ENCODE results near the gene KIAA0825.
"Not testable (repeated sequence)": the region's sequence is repeated elsewhere in the genome, so short reads cannot be mapped to it uniquely, and the experiment has no call there.

DNA sequence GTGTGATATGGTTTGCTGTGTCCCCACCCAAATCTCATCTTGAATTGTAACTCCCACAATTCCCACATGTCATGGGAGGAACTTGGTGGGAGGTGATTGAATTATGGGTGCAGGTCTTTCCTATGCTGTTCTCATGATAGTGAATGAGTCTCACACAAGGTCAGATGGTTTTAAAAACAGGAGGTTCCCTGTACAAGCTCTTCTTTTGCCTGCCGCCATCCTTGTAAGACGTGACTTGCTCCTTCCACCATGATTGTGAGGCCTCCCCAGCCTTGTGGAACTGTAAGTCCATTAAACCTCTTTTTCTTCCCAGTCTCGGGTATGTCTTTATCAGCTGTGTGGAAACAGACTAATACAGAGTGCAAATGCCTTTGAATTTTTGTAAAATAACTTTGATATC, 447.3 kb downstream of the KIAA0825 start:
- not testable (repeated sequence) for TF ChIP-seq POLR2AphosphoS5 (IDR thresholded peaks at IDR 0.05; ENCODE audit: low read depth, low read length); KDM4A (IDR thresholded peaks at IDR 0.05; ENCODE audit: low read depth, low read length, severe bottlenecking); EZH2 (IDR thresholded peaks at IDR 0.05; ENCODE audit: low read depth, low read length, severe bottlenecking); ASH2L (IDR thresholded peaks at IDR 0.05; ENCODE audit: low read length); HDAC2 (IDR thresholded peaks at IDR 0.05; ENCODE audit: borderline replicate concordance in 1 of 2, low read depth in 2 of 2, low read length in 2 of 2); NANOG (IDR thresholded peaks at IDR 0.05; ENCODE audit: insufficient read depth, low read depth, low read length, poor library complexity, severe bottlenecking)
- TF ChIP-seq, protein P1, sequence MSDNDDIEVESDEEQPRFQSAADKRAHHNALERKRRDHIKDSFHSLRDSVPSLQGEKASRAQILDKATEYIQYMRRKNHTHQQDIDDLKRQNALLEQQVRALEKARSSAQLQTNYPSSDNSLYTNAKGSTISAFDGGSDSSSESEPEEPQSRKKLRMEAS (IDR thresholded peaks at IDR 0.05) = not testable (repeated sequence)
- TF ChIP-seq, protein P2, sequence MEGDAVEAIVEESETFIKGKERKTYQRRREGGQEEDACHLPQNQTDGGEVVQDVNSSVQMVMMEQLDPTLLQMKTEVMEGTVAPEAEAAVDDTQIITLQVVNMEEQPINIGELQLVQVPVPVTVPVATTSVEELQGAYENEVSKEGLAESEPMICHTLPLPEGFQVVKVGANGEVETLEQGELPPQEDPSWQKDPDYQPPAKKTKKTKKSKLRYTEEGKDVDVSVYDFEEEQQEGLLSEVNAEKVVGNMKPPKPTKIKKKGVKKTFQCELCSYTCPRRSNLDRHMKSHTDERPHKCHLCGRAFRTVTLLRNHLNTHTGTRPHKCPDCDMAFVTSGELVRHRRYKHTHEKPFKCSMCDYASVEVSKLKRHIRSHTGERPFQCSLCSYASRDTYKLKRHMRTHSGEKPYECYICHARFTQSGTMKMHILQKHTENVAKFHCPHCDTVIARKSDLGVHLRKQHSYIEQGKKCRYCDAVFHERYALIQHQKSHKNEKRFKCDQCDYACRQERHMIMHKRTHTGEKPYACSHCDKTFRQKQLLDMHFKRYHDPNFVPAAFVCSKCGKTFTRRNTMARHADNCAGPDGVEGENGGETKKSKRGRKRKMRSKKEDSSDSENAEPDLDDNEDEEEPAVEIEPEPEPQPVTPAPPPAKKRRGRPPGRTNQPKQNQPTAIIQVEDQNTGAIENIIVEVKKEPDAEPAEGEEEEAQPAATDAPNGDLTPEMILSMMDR (IDR thresholded peaks at IDR 0.05; ENCODE audit: control extremely low read depth in 1 of 3, insufficient read depth in 1 of 3, low read depth in 1 of 3, low read length in 3 of 3) = not testable (repeated sequence)
